ENCODE results near the gene ASCL5. TPM values are rescaled to one million over a fixed set of nuclear protein-coding genes. Genes with fewer than 3 reads are reported as not detected.

ASCL5 gene
- total RNA-seq, 2 donors from 2014 or later, result 1.2 to 1.8 TPM

DNA sequence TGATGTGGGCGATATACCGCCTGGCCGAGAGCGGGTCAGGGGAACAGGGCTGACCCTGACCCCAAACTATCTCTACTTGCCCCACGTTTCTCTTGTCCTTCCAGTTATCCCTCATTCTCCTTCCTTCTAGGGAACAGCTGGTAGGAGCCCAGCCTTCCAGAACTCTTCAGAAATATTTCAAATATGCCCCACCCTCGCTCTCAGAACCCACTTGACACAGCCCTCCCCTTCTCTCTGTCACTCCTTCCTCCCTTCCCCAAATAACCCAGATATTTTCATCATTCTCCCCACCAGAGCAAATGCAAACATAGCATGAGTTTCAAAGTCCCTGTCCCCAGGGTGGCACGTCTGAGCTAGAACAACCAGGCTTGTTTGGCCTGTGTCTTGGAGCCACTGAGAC lies 15.8 kb downstream of the ASCL5 start:
- H3K4me3 Mint-ChIP-seq, result no peak overlapping the region
- no peaks in the 10 kb centered on the region for H3K36me3 Mint-ChIP-seq (ENCODE audit: low read depth)
- H3K9me3 Mint-ChIP-seq, result no peaks in the 10 kb centered on the region
- no peak overlapping the region for H3K27ac Mint-ChIP-seq
- H3K9me3 ChIP-seq (ENCODE audit: control insufficient read depth, low read length), result no peaks in the 10 kb centered on the region
- peaks cover 13% of the 10 kb centered on the region for H3K4me1 Mint-ChIP-seq
- WGBS, 2 experiments (ENCODE audit: insufficient coverage in 1 of 2, insufficient read length in 1 of 2), result 90 to 96% methylated on average over 3 to 7 of the region's 7 CpGs
- no peaks in the 10 kb centered on the region for H3K36me3 ChIP-seq (ENCODE audit: control insufficient read depth, insufficient read depth, low read length)
- H3K27ac ChIP-seq (ENCODE audit: low read depth, low read length), result no peak overlapping the region
- H3K27me3 ChIP-seq (ENCODE audit: control insufficient read depth, insufficient read depth, low read length, poor library complexity, severe bottlenecking), result peaks cover 24% of the 10 kb centered on the region
- no peaks in the 10 kb centered on the region for H3K4me1 ChIP-seq (ENCODE audit: control insufficient read depth, insufficient read depth, low read length)
- TF ChIP-seq, protein P1, sequence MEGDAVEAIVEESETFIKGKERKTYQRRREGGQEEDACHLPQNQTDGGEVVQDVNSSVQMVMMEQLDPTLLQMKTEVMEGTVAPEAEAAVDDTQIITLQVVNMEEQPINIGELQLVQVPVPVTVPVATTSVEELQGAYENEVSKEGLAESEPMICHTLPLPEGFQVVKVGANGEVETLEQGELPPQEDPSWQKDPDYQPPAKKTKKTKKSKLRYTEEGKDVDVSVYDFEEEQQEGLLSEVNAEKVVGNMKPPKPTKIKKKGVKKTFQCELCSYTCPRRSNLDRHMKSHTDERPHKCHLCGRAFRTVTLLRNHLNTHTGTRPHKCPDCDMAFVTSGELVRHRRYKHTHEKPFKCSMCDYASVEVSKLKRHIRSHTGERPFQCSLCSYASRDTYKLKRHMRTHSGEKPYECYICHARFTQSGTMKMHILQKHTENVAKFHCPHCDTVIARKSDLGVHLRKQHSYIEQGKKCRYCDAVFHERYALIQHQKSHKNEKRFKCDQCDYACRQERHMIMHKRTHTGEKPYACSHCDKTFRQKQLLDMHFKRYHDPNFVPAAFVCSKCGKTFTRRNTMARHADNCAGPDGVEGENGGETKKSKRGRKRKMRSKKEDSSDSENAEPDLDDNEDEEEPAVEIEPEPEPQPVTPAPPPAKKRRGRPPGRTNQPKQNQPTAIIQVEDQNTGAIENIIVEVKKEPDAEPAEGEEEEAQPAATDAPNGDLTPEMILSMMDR (conservative IDR thresholded peaks at IDR 0.05), result no peak
- no peak for DNase-seq
- peaks cover 32% of the 10 kb centered on the region for H3K27me3 Mint-ChIP-seq (ENCODE audit: insufficient read depth)
- H3K9ac ChIP-seq (ENCODE audit: extremely low read depth, low read length, poor library complexity, severe bottlenecking), result no peak overlapping the region
- H3K4me3 ChIP-seq (ENCODE audit: low read length), result no peak overlapping the region

GRCh38 chr1:201110616-201111015 lies 16.4 kb downstream of the ASCL5 start:
- no peak for DNase-seq
- Mint-ChIP-seq H3K9me3 (no peaks in the 10 kb centered on the region), H3K27ac (no peak overlapping the region), H3K36me3 (ENCODE audit: low read depth) (no peaks in the 10 kb centered on the region), H3K4me3 (no peak overlapping the region), H3K27me3 (ENCODE audit: insufficient read depth) (peaks cover 27% of the 10 kb centered on the region), H3K4me1 (peaks cover 11% of the 10 kb centered on the region)
- H3K4me1 ChIP-seq (ENCODE audit: control insufficient read depth, insufficient read depth, low read length), result no peaks in the 10 kb centered on the region
- peaks cover 19% of the 10 kb centered on the region for H3K27me3 ChIP-seq (ENCODE audit: control insufficient read depth, insufficient read depth, low read length, poor library complexity, severe bottlenecking)
- 81 to 100% methylated on average over 2 to 5 of the region's 5 CpGs for WGBS, 2 experiments (ENCODE audit: insufficient coverage in 1 of 2, insufficient read length in 1 of 2)
- no peak overlapping the region for H3K27ac ChIP-seq (ENCODE audit: low read depth, low read length)
- no peak overlapping the region for H3K4me3 ChIP-seq (ENCODE audit: low read length)
- H3K9ac ChIP-seq (ENCODE audit: extremely low read depth, low read length, poor library complexity, severe bottlenecking), result no peak overlapping the region
- TF ChIP-seq, protein P1 (conservative IDR thresholded peaks at IDR 0.05), result no peak
- H3K9me3 ChIP-seq (ENCODE audit: control insufficient read depth, low read length), result no peaks in the 10 kb centered on the region
- H3K36me3 ChIP-seq (ENCODE audit: control insufficient read depth, insufficient read depth, low read length), result no peaks in the 10 kb centered on the region

DNA sequence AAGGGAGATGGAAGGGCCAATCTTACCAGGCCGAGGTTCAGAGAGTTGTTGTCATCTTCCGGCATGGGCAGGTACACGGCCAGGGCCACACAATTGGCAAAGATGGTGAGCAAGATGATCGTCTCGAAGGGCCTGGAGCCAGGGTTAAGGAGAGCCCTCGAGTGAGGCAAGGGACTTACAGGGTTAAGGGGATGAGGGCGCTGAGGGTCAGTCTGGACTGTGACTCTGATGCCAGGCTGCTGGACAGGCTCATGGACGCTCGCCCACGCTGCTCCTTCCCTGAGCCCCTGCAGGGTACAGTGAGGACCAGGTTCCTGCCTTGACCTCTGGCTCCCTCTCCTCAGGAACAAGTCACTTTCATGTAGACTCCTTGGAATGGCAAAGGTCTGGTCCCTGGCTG lies 16.8 kb downstream of the ASCL5 start:
- H3K4me1 Mint-ChIP-seq, result peaks cover 11% of the 10 kb centered on the region
- no peak overlapping the region for H3K4me3 Mint-ChIP-seq
- no peak overlapping the region for H3K27ac Mint-ChIP-seq
- no peak overlapping the region for H3K9ac ChIP-seq (ENCODE audit: extremely low read depth, low read length, poor library complexity, severe bottlenecking)
- H3K36me3 Mint-ChIP-seq (ENCODE audit: low read depth), result no peaks in the 10 kb centered on the region
- peaks cover 22% of the 10 kb centered on the region for H3K27me3 Mint-ChIP-seq (ENCODE audit: insufficient read depth)
- H3K27ac ChIP-seq (ENCODE audit: low read depth, low read length), result no peak overlapping the region
- H3K9me3 Mint-ChIP-seq, result no peaks in the 10 kb centered on the region
- no peaks in the 10 kb centered on the region for H3K4me1 ChIP-seq (ENCODE audit: control insufficient read depth, insufficient read depth, low read length)
- peaks cover 14% of the 10 kb centered on the region for H3K27me3 ChIP-seq (ENCODE audit: control insufficient read depth, insufficient read depth, low read length, poor library complexity, severe bottlenecking)
- WGBS, 2 experiments (ENCODE audit: insufficient coverage in 1 of 2, insufficient read length in 1 of 2), result 92 to 95% methylated on average over 9 to 10 of the region's 10 CpGs
- H3K9me3 ChIP-seq (ENCODE audit: control insufficient read depth, low read length), result no peaks in the 10 kb centered on the region
- H3K4me3 ChIP-seq (ENCODE audit: low read length), result no peak overlapping the region
- TF ChIP-seq, protein P1 (conservative IDR thresholded peaks at IDR 0.05), result no peak
- H3K36me3 ChIP-seq (ENCODE audit: control insufficient read depth, insufficient read depth, low read length), result no peaks in the 10 kb centered on the region
- DNase-seq, result no peak
